Neuronal stem cell (in vitro differentiated cells): ENCODE measurements around the gene EPS8L3.

Experiments used
- DNase-seq: peaks from one replicate; pipeline ENCODE4 v3.0.0-alpha.2; 2013; ENCODE audit warnings: low spot score
- H2AFZ ChIP-seq: one replicate; pipeline ENCODE4 v1.6.1; 2013; ENCODE audit warnings: mild to moderate bottlenecking, low read length, inconsistent platforms
- H2AK5ac ChIP-seq: 2 replicates; pipeline ENCODE4 v1.6.1; 2013; ENCODE audit warnings: low read depth, mild to moderate bottlenecking, inconsistent platforms, low read length, moderate library complexity, mixed read lengths
- H2BK120ac ChIP-seq: 2 replicates; pipeline ENCODE4 v1.6.1; 2013; ENCODE audit warnings: low read depth, mild to moderate bottlenecking, inconsistent platforms, low read length, moderate library complexity, mixed read lengths
- H2BK12ac ChIP-seq: one replicate; pipeline ENCODE4 v1.6.1; 2013; ENCODE audit warnings: low read length, inconsistent platforms
- H2BK15ac ChIP-seq: 2 replicates; pipeline ENCODE4 v1.6.1; 2013; ENCODE audit warnings: mild to moderate bottlenecking, low read length, inconsistent platforms, mixed read lengths
- H2BK5ac ChIP-seq: one replicate; pipeline ENCODE4 v1.6.1; 2013; ENCODE audit warnings: inconsistent platforms, mild to moderate bottlenecking, low read length, moderate library complexity
- H3K14ac ChIP-seq: one replicate; pipeline ENCODE4 v1.6.1; 2013; ENCODE audit warnings: low read length, inconsistent platforms
- H3K18ac ChIP-seq: 2 replicates; pipeline ENCODE4 v1.6.1; 2013; ENCODE audit warnings: low read length, inconsistent platforms
- H3K23ac ChIP-seq: 2 replicates; pipeline ENCODE4 v1.6.1; 2013; ENCODE audit warnings: low read depth, mild to moderate bottlenecking, mixed read lengths, low read length, inconsistent platforms; ENCODE audit not compliant: poor library complexity
- H3K27ac ChIP-seq: replicated peaks from 3 replicates; pipeline ENCODE4 v1.5.1; 2013; ENCODE audit warnings: low read length, inconsistent platforms
- H3K27me3 ChIP-seq, 3 experiments: 2 replicates each; pipeline ENCODE4 v1.6.1; 2013; ENCODE audit warnings: low read length in 3 of 3, mild to moderate bottlenecking in 2 of 3, inconsistent platforms in 1 of 3, low read depth in 1 of 3, mixed read lengths in 1 of 3, moderate library complexity in 1 of 3; ENCODE audit not compliant: control insufficient read depth in 3 of 3, insufficient read depth in 3 of 3
- H3K36me3 ChIP-seq, 2 donors: replicated peaks in 1 of 2; 2 replicates each; pipeline ENCODE4 v1.6.1; 2013; ENCODE audit warnings: low read length in 2 of 2; ENCODE audit not compliant: control insufficient read depth in 2 of 2, insufficient read depth in 2 of 2
- H3K4ac ChIP-seq: 2 replicates; pipeline ENCODE4 v1.6.1; 2013; ENCODE audit warnings: inconsistent platforms, mild to moderate bottlenecking, low read length, moderate library complexity
- H3K4me1 ChIP-seq, 2 donors: 1 replicate in 1 of 2; 2 replicates in 1 of 2; pipeline ENCODE4 v1.6.1; 2013; ENCODE audit warnings: low read length in 2 of 2, low read depth in 1 of 2; ENCODE audit not compliant: control insufficient read depth in 2 of 2, insufficient read depth in 1 of 2
- H3K4me2 ChIP-seq: one replicate; pipeline ENCODE4 v1.6.1; 2013; ENCODE audit warnings: mild to moderate bottlenecking, low read length, inconsistent platforms; ENCODE audit not compliant: insufficient read depth, poor library complexity, severe bottlenecking
- H3K4me3 ChIP-seq, 2 donors: 2 replicates each; pipeline ENCODE4 v1.5.1; 2013; ENCODE audit warnings: low read length in 2 of 2, mild to moderate bottlenecking in 2 of 2, inconsistent platforms in 1 of 2, moderate library complexity in 1 of 2
- H3K79me1 ChIP-seq: one replicate; pipeline ENCODE4 v1.6.1; 2013; ENCODE audit warnings: low read depth, mild to moderate bottlenecking, inconsistent platforms, low read length, moderate library complexity
- H3K9ac ChIP-seq: one replicate; pipeline ENCODE4 v1.6.1; 2013; ENCODE audit warnings: mild to moderate bottlenecking, low read depth, low read length, inconsistent platforms; ENCODE audit not compliant: poor library complexity
- H3K9me3 ChIP-seq, 2 donors: replicated peaks in 1 of 2; 2 replicates each; pipeline versions ENCODE3 to v1.6.1; 2013; ENCODE audit warnings: low read length in 2 of 2, mild to moderate bottlenecking in 2 of 2, inconsistent platforms in 1 of 2, low read depth in 1 of 2, mixed read lengths in 1 of 2, moderate library complexity in 1 of 2; ENCODE audit not compliant: control insufficient read depth in 2 of 2, insufficient read depth in 1 of 2
- H4K8ac ChIP-seq: one replicate; pipeline ENCODE4 v1.6.1; 2013; ENCODE audit warnings: low read depth, mild to moderate bottlenecking, inconsistent platforms, low read length, moderate library complexity
- H4K91ac ChIP-seq: one replicate; pipeline ENCODE4 v1.6.1; 2013; ENCODE audit warnings: low read length, low read depth, mild to moderate bottlenecking, inconsistent platforms; ENCODE audit not compliant: poor library complexity
- WGBS, 2 donors: extraction: QIAGEN DNeasy Blood & Tissue Kit; methylation state at CpG; one replicate each; pipeline ENCODE4 v1.1.7; 2013; ENCODE audit warnings: missing lambda C conversion rate in 2 of 2, mixed read lengths in 1 of 2; ENCODE audit not compliant: insufficient read length in 2 of 2, insufficient replicate concordance in 1 of 2; ENCODE audit errors: extremely low coverage in 2 of 2; 5-methylcytosine and 5-hydroxymethylcytosine counted together

Gene EPS8L3

GRCh38 chr1:109762821-109763645 lies 690 bp downstream of the EPS8L3 start:
- Histone ChIP-seq H3K9ac (no peak overlapping the region), H3K36me3 (no peaks in the 10 kb centered on the region), H3K9me3 (no peaks in the 10 kb centered on the region), H3K4me3 (no peak overlapping the region), H3K4me1 (peaks cover 0 to 7% of the 10 kb centered on the region in 2 donors), H2BK12ac (no peak overlapping the region), H3K4me2 (no peak overlapping the region), H4K91ac (no peak overlapping the region), H2BK120ac (no peak overlapping the region), H3K4ac (no peak overlapping the region), H2AFZ (no peak overlapping the region), H3K14ac (no peak overlapping the region), H3K23ac (no peak overlapping the region), H3K79me1 (no peaks in the 10 kb centered on the region), H3K27ac (no peak overlapping the region), H2BK5ac (no peak overlapping the region), H3K18ac (peak overlapping the region; percentile 3), H4K8ac (no peak overlapping the region), H2BK15ac (no peak overlapping the region), H2AK5ac (peak overlapping the region; percentile 73), H3K27me3 (peaks cover 0 to 36% (median 0%) of the 10 kb centered on the region in 3 experiments)
- WGBS, 2 donors = no CpG with 5 or more reads among the region's 11 CpGs
- no peak for DNase-seq

- H3K27me3 ChIP-seq = peaks cover 0 to 28% (median 0%) of the 10 kb centered on the region in 3 experiments
- no peak overlapping the region for H3K23ac ChIP-seq
- H3K4me3 ChIP-seq = no peak overlapping the region
- no peak overlapping the region for H4K8ac ChIP-seq
- no peak overlapping the region for H2BK120ac ChIP-seq
- no peak overlapping the region for H3K27ac ChIP-seq
- H2AK5ac ChIP-seq = no peak overlapping the region
- H3K9ac ChIP-seq = no peak overlapping the region
- no peaks in the 10 kb centered on the region for H3K36me3 ChIP-seq
- no peak overlapping the region for H3K4ac ChIP-seq
- no peak overlapping the region for H2BK12ac ChIP-seq
- H3K9me3 ChIP-seq = no peaks in the 10 kb centered on the region
- no peak overlapping the region for H3K14ac ChIP-seq
- H3K79me1 ChIP-seq = no peaks in the 10 kb centered on the region
- H2AFZ ChIP-seq = no peak overlapping the region
- no peak overlapping the region for H4K91ac ChIP-seq
- H2BK5ac ChIP-seq = no peak overlapping the region
- DNase-seq = no peak
- H3K18ac ChIP-seq = no peak overlapping the region
- no peak overlapping the region for H2BK15ac ChIP-seq
- no CpG with 5 or more reads among the region's 7 CpGs for WGBS, 2 donors
- peaks cover 0 to 7% of the 10 kb centered on the region in 2 donors for H3K4me1 ChIP-seq
- no peak overlapping the region for H3K4me2 ChIP-seq
Measured at GRCh38 chr1:109762039-109762585, 1.6 kb downstream of the EPS8L3 start.

- peaks cover 0 to 26% (median 0%) of the 10 kb centered on the region in 3 experiments for H3K27me3 ChIP-seq
- no peak overlapping the region for H3K9ac ChIP-seq
- H2BK120ac ChIP-seq = no peak overlapping the region
- DNase-seq = no peak
- H3K4me1 ChIP-seq = peaks cover 0 to 7% of the 10 kb centered on the region in 2 donors
- H2AFZ ChIP-seq = no peak overlapping the region
- no peak overlapping the region for H2BK12ac ChIP-seq
- peak overlapping the region; percentile 67 for H3K23ac ChIP-seq
- no peak overlapping the region for H4K91ac ChIP-seq
- H2AK5ac ChIP-seq = peak overlapping the region; percentile 67
- peak overlapping the region; percentile 62 for H2BK15ac ChIP-seq
- no peaks in the 10 kb centered on the region for H3K79me1 ChIP-seq
- peak overlapping the region; percentile 81 for H3K18ac ChIP-seq
- H3K14ac ChIP-seq = no peak overlapping the region
- H2BK5ac ChIP-seq = peak overlapping the region; percentile 90
- no peaks in the 10 kb centered on the region for H3K36me3 ChIP-seq
- no peak overlapping the region for H3K4ac ChIP-seq
- no peak overlapping the region for H3K4me3 ChIP-seq
- H3K4me2 ChIP-seq = no peak overlapping the region
- WGBS, 2 donors = no CpG with 5 or more reads among the region's 14 CpGs
- no peak overlapping the region for H4K8ac ChIP-seq
- no peaks in the 10 kb centered on the region for H3K9me3 ChIP-seq
- H3K27ac ChIP-seq = no peak overlapping the region
Measured at GRCh38 chr1:109761227-109762038, 2.3 kb downstream of the EPS8L3 start.
